Measurements from ENCODE around the gene GATA2. TPM values are rescaled to one million over a fixed set of nuclear protein-coding genes. Genes with fewer than 3 reads are reported as not detected.

The GATA2 gene
- total and polyA plus RNA-seq, 2 of the 8 experiments (the other 6 are each of a cell fraction or from before 2014, with no cell fraction given): 0.03 to 0.30 TPM

DNA sequence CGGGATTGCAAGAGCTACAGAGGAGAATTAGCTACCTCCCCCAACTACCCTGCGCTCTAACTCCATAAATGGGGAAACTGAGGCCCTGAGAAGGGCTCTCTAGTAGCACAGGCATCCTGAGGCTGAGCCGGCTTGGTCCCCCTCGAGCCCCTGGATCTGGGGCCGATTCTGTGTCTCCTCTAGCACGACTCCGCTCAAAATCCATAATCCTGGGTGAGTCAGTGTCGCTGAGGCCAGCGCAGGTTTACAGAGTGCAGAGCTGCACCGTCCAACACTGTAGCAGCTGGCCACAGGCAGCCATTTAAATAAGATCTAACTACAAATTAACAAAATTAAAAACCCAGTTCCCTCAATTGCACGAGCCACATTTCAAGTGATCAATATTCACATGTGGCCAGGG is 10.8 kb downstream of the GATA2 start (continued):
- TF ChIP-seq, protein P1, sequence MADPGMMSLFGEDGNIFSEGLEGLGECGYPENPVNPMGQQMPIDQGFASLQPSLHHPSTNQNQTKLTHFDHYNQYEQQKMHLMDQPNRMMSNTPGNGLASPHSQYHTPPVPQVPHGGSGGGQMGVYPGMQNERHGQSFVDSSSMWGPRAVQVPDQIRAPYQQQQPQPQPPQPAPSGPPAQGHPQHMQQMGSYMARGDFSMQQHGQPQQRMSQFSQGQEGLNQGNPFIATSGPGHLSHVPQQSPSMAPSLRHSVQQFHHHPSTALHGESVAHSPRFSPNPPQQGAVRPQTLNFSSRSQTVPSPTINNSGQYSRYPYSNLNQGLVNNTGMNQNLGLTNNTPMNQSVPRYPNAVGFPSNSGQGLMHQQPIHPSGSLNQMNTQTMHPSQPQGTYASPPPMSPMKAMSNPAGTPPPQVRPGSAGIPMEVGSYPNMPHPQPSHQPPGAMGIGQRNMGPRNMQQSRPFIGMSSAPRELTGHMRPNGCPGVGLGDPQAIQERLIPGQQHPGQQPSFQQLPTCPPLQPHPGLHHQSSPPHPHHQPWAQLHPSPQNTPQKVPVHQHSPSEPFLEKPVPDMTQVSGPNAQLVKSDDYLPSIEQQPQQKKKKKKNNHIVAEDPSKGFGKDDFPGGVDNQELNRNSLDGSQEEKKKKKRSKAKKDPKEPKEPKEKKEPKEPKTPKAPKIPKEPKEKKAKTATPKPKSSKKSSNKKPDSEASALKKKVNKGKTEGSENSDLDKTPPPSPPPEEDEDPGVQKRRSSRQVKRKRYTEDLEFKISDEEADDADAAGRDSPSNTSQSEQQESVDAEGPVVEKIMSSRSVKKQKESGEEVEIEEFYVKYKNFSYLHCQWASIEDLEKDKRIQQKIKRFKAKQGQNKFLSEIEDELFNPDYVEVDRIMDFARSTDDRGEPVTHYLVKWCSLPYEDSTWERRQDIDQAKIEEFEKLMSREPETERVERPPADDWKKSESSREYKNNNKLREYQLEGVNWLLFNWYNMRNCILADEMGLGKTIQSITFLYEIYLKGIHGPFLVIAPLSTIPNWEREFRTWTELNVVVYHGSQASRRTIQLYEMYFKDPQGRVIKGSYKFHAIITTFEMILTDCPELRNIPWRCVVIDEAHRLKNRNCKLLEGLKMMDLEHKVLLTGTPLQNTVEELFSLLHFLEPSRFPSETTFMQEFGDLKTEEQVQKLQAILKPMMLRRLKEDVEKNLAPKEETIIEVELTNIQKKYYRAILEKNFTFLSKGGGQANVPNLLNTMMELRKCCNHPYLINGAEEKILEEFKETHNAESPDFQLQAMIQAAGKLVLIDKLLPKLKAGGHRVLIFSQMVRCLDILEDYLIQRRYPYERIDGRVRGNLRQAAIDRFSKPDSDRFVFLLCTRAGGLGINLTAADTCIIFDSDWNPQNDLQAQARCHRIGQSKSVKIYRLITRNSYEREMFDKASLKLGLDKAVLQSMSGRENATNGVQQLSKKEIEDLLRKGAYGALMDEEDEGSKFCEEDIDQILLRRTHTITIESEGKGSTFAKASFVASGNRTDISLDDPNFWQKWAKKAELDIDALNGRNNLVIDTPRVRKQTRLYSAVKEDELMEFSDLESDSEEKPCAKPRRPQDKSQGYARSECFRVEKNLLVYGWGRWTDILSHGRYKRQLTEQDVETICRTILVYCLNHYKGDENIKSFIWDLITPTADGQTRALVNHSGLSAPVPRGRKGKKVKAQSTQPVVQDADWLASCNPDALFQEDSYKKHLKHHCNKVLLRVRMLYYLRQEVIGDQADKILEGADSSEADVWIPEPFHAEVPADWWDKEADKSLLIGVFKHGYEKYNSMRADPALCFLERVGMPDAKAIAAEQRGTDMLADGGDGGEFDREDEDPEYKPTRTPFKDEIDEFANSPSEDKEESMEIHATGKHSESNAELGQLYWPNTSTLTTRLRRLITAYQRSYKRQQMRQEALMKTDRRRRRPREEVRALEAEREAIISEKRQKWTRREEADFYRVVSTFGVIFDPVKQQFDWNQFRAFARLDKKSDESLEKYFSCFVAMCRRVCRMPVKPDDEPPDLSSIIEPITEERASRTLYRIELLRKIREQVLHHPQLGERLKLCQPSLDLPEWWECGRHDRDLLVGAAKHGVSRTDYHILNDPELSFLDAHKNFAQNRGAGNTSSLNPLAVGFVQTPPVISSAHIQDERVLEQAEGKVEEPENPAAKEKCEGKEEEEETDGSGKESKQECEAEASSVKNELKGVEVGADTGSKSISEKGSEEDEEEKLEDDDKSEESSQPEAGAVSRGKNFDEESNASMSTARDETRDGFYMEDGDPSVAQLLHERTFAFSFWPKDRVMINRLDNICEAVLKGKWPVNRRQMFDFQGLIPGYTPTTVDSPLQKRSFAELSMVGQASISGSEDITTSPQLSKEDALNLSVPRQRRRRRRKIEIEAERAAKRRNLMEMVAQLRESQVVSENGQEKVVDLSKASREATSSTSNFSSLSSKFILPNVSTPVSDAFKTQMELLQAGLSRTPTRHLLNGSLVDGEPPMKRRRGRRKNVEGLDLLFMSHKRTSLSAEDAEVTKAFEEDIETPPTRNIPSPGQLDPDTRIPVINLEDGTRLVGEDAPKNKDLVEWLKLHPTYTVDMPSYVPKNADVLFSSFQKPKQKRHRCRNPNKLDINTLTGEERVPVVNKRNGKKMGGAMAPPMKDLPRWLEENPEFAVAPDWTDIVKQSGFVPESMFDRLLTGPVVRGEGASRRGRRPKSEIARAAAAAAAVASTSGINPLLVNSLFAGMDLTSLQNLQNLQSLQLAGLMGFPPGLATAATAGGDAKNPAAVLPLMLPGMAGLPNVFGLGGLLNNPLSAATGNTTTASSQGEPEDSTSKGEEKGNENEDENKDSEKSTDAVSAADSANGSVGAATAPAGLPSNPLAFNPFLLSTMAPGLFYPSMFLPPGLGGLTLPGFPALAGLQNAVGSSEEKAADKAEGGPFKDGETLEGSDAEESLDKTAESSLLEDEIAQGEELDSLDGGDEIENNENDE (IDR thresholded peaks at IDR 0.05; ENCODE audit: insufficient replicate concordance, low read length): no peak
- peak; percentile 38; the same call in 1 of the 2 replicates for TF ChIP-seq SUZ12 (IDR thresholded peaks at IDR 0.05; ENCODE audit: low read length)
- no peak for TF ChIP-seq RBBP5 (IDR thresholded peaks at IDR 0.05; ENCODE audit: borderline replicate concordance, low read depth, low read length)
- TF ChIP-seq CEBPB (IDR thresholded peaks at IDR 0.05; ENCODE audit: low read depth, low read length): no peak
- TF ChIP-seq RNF2 (IDR thresholded peaks at IDR 0.05; ENCODE audit: borderline replicate concordance, low read depth, low read length, missing control alignments, poor library complexity, severe bottlenecking): peak; percentile 39
- no peak for TF ChIP-seq GABPA (IDR thresholded peaks at IDR 0.05; ENCODE audit: borderline replicate concordance, insufficient read depth, low read length)
- TF ChIP-seq EZH2 (IDR thresholded peaks at IDR 0.05; ENCODE audit: low read depth, low read length, severe bottlenecking): peak; percentile 21
- TF ChIP-seq SRF (IDR thresholded peaks at IDR 0.05; ENCODE audit: low read depth, low read length): no peak
- TF ChIP-seq KDM5A (IDR thresholded peaks at IDR 0.05; ENCODE audit: low read length): no peak
- TF ChIP-seq BRCA1 (IDR thresholded peaks at IDR 0.05; ENCODE audit: low read depth, low read length): no peak
